Activated CD8-positive, alpha-beta memory T cell treated with anti-CD3 and anti-CD28 coated beads, Interleukin-2, amount 50 U/mL, for 1 hour (primary cell): ENCODE measurements around the gene SEMA7A.

Experiments used
- DNase-seq: peaks from one replicate; pipeline ENCODE4 v3.0.0-alpha.2; 2020; ENCODE audit errors: extremely low read depth

Gene SEMA7A

GRCh38 chr15:74387141-74387541 is 46.6 kb downstream of the SEMA7A start:
- DNase-seq: no peak

- no peak for DNase-seq
These were observed 47.1 kb downstream of the SEMA7A start for GRCh38 chr15:74386496-74387140.

GRCh38 chr15:74385733-74386132 is 48.0 kb downstream of the SEMA7A start:
- no peak for DNase-seq

- peak; percentile 49 for DNase-seq
These were observed 48.7 kb downstream of the SEMA7A start for GRCh38 chr15:74384881-74385643.

GRCh38 chr15:74384566-74384880 is 49.2 kb downstream of the SEMA7A start:
- no peak for DNase-seq

GRCh38 chr15:74383695-74384565 is 49.8 kb downstream of the SEMA7A start:
- peak; percentile 50 for DNase-seq

- no peak for DNase-seq
These were observed 50.5 kb downstream of the SEMA7A start for GRCh38 chr15:74383286-74383685.

GRCh38 chr15:74382004-74382816 is 51.5 kb downstream of the SEMA7A start:
- no peak for DNase-seq

GRCh38 chr15:74381481-74381880 is 52.3 kb downstream of the SEMA7A start:
- DNase-seq: no peak

- no peak for DNase-seq
These were observed 52.6 kb downstream of the SEMA7A start for GRCh38 chr15:74381190-74381453.

- no peak for DNase-seq
These were observed 53.2 kb downstream of the SEMA7A start for GRCh38 chr15:74380361-74381189.

- no peak for DNase-seq
These were observed 54.9 kb downstream of the SEMA7A start for GRCh38 chr15:74378848-74379247.

GRCh38 chr15:74377831-74378766 is 55.7 kb downstream of the SEMA7A start:
- no peak for DNase-seq

- no peak for DNase-seq
These were observed 56.8 kb downstream of the SEMA7A start for GRCh38 chr15:74376825-74377581.

GRCh38 chr15:74376226-74376625 is 57.5 kb downstream of the SEMA7A start:
- no peak for DNase-seq

- peak; percentile 58 for DNase-seq
These were observed 58.5 kb downstream of the SEMA7A start for GRCh38 chr15:74375303-74375693.

GRCh38 chr15:74374648-74375302 is 59.0 kb downstream of the SEMA7A start:
- DNase-seq: no peak

- DNase-seq: peak; percentile 80
These were observed 59.8 kb downstream of the SEMA7A start for GRCh38 chr15:74373731-74374647.
